Osteoblast (primary cell): ENCODE data around the gene TRIM43. TPM values are rescaled to one million over a fixed set of nuclear protein-coding genes. Genes with fewer than 3 reads are reported as not detected.
"Not testable (repeated sequence)": the region's sequence is repeated elsewhere in the genome, so short reads cannot be mapped to it uniquely, and the experiment has no call there.

ENCODE experiments used
- DNase-seq: peaks from one replicate; pipeline ENCODE4 v3.0.0; 2011; ENCODE audit warnings: low spot score, mixed read lengths; ENCODE audit not compliant: insufficient read length; ENCODE audit errors: missing footprints
- H2AFZ ChIP-seq: 2 replicates; pipeline ENCODE4 v1.6.0; 2011; ENCODE audit warnings: mild to moderate bottlenecking, low read length
- H3K27ac ChIP-seq: 2 replicates; pipeline ENCODE4 v1.5.1; 2011; ENCODE audit warnings: mild to moderate bottlenecking, low read depth, low read length, moderate library complexity
- H3K27me3 ChIP-seq: 2 replicates; pipeline ENCODE4 v1.6.0; 2012; ENCODE audit warnings: mild to moderate bottlenecking, control low read depth, inconsistent platforms, low read length, moderate library complexity; ENCODE audit not compliant: insufficient read depth
- H3K36me3 ChIP-seq: 2 replicates; pipeline ENCODE4 v1.5.1; 2011; ENCODE audit warnings: mild to moderate bottlenecking, low read length, control low read depth, moderate library complexity; ENCODE audit not compliant: insufficient read depth
- H3K4me1 ChIP-seq: 2 replicates; pipeline ENCODE4 v1.5.1; 2011; ENCODE audit warnings: mild to moderate bottlenecking, low read length, control low read depth, moderate library complexity; ENCODE audit not compliant: insufficient read depth
- H3K4me2 ChIP-seq: 2 replicates; pipeline ENCODE4 v1.6.0; 2011; ENCODE audit warnings: mild to moderate bottlenecking, low read length; ENCODE audit not compliant: insufficient read depth
- H3K4me3 ChIP-seq: fragments of 200-600 bp; sonication (generic); 3 replicates; pipeline ENCODE4 v1.5.1; 2012; ENCODE audit warnings: mild to moderate bottlenecking, low read length, inconsistent platforms; ENCODE audit not compliant: insufficient read depth
- H3K79me2 ChIP-seq: 2 replicates; pipeline ENCODE4 v1.6.0; 2012; ENCODE audit warnings: mild to moderate bottlenecking, low read length, control low read depth, inconsistent platforms; ENCODE audit not compliant: insufficient read depth
- H3K9me3 ChIP-seq: 2 replicates; pipeline ENCODE4 v1.5.1; 2011; ENCODE audit warnings: low read depth, low read length, control low read depth
- H4K20me1 ChIP-seq: 2 replicates; pipeline ENCODE4 v1.6.0; 2012; ENCODE audit warnings: mild to moderate bottlenecking, low read length, control low read depth; ENCODE audit not compliant: insufficient read depth
- total RNA-seq: library from RNA; depleted of rRNA; stranded (reverse); fragments of >200 nt; gene quantifications from 2 replicates; pipeline ENCODE4 v1.2.3, GENCODE V29; 2012

TRIM43 gene
- total RNA-seq, 1 donor = not detected

- H3K36me3 ChIP-seq, H3K4me3 ChIP-seq, H3K4me2 ChIP-seq, H3K4me1 ChIP-seq, H3K27me3 ChIP-seq, H3K79me2 ChIP-seq, H4K20me1 ChIP-seq, H2AFZ ChIP-seq, DNase-seq, H3K27ac ChIP-seq, H3K9me3 ChIP-seq: not testable (repeated sequence)
Observed at GRCh38 chr2:95589777-95590536, 1.8 kb upstream of the TRIM43 start.

GRCh38 chr2:95592973-95593372, 1.2 kb downstream of the TRIM43 start:
- not testable (repeated sequence) for H2AFZ ChIP-seq, H3K4me1 ChIP-seq, DNase-seq, H3K36me3 ChIP-seq, H3K4me3 ChIP-seq, H4K20me1 ChIP-seq, H3K27ac ChIP-seq, H3K9me3 ChIP-seq, H3K4me2 ChIP-seq, H3K27me3 ChIP-seq, H3K79me2 ChIP-seq

GRCh38 chr2:95595012-95595411, 3.2 kb downstream of the TRIM43 start:
- H3K79me2 ChIP-seq, H3K36me3 ChIP-seq, DNase-seq, H3K4me3 ChIP-seq, H3K27me3 ChIP-seq, H3K4me2 ChIP-seq, H4K20me1 ChIP-seq, H3K9me3 ChIP-seq, H2AFZ ChIP-seq, H3K4me1 ChIP-seq, H3K27ac ChIP-seq: not testable (repeated sequence)

- not testable (repeated sequence) for H2AFZ ChIP-seq, H3K36me3 ChIP-seq, H3K27me3 ChIP-seq, DNase-seq, H3K4me2 ChIP-seq, H3K4me1 ChIP-seq, H4K20me1 ChIP-seq, H3K79me2 ChIP-seq, H3K27ac ChIP-seq, H3K4me3 ChIP-seq, H3K9me3 ChIP-seq
Observed at GRCh38 chr2:95601301-95601700, 9.5 kb downstream of the TRIM43 start.

GRCh38 chr2:95602146-95602545, 10.3 kb downstream of the TRIM43 start:
- not testable (repeated sequence) for H3K4me2 ChIP-seq, H3K27ac ChIP-seq, H2AFZ ChIP-seq, H3K36me3 ChIP-seq, H4K20me1 ChIP-seq, H3K4me1 ChIP-seq, H3K9me3 ChIP-seq, H3K4me3 ChIP-seq, H3K27me3 ChIP-seq, DNase-seq, H3K79me2 ChIP-seq

GRCh38 chr2:95608356-95608755, 16.6 kb downstream of the TRIM43 start:
- H3K4me2 ChIP-seq, H2AFZ ChIP-seq, H3K27me3 ChIP-seq, DNase-seq, H4K20me1 ChIP-seq, H3K4me1 ChIP-seq, H3K27ac ChIP-seq, H3K9me3 ChIP-seq, H3K79me2 ChIP-seq, H3K36me3 ChIP-seq, H3K4me3 ChIP-seq: not testable (repeated sequence)

GRCh38 chr2:95609764-95610163, 18.0 kb downstream of the TRIM43 start:
- not testable (repeated sequence) for H3K4me2 ChIP-seq, H4K20me1 ChIP-seq, H3K79me2 ChIP-seq, H2AFZ ChIP-seq, H3K27me3 ChIP-seq, DNase-seq, H3K9me3 ChIP-seq, H3K4me1 ChIP-seq, H3K4me3 ChIP-seq, H3K36me3 ChIP-seq, H3K27ac ChIP-seq

- H3K4me3 ChIP-seq, H3K36me3 ChIP-seq, H3K27ac ChIP-seq, H3K79me2 ChIP-seq, H3K4me1 ChIP-seq, H4K20me1 ChIP-seq, H2AFZ ChIP-seq, H3K27me3 ChIP-seq, H3K4me2 ChIP-seq, H3K9me3 ChIP-seq, DNase-seq: not testable (repeated sequence)
Observed at GRCh38 chr2:95613048-95613447, 21.2 kb downstream of the TRIM43 start.

GRCh38 chr2:95622728-95623127, 30.9 kb downstream of the TRIM43 start:
- not testable (repeated sequence) for H3K4me3 ChIP-seq, DNase-seq, H3K27me3 ChIP-seq, H2AFZ ChIP-seq, H3K27ac ChIP-seq, H3K36me3 ChIP-seq, H3K4me2 ChIP-seq, H3K9me3 ChIP-seq, H3K79me2 ChIP-seq, H3K4me1 ChIP-seq, H4K20me1 ChIP-seq
